ENCODE data around the gene SH3RF1.

The SH3RF1 gene

DNA sequence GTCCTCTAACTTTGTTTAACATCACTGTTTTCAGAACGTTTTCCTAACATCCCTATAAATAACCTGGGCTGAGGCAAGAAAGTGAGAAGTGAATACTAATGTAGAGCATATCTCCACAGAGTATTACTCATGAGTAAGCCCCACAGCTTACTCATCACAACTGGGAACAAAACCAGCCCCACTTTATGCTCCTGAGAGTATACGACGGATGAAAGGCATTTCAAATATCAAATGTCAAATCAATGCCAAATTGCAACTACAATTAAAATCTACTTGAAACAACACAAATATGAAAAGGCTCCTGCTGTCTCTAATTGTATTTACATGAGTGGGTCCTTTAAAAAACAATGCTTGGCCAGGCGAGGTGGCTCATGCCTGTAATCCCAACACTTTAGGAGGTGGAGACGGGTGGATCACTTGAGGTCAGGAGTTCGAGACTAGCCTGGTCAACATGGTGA, 41.2 kb downstream of the SH3RF1 start:
- H2BK5ac ChIP-seq (ENCODE audit: low read length) = no peak overlapping the region
- no peak overlapping the region for H4K8ac ChIP-seq (ENCODE audit: low read depth, low read length)
- no CpG with 5 or more reads among the region's 6 CpGs for WGBS, 2 donors (ENCODE audit: extremely low coverage in 2 of 2, insufficient read length in 2 of 2, insufficient replicate concordance in 1 of 2)
- no peaks in the 10 kb centered on the region for H3K79me1 ChIP-seq (ENCODE audit: low read depth, low read length)
- H3K14ac ChIP-seq (ENCODE audit: low read length) = no peak overlapping the region
- no peak overlapping the region for H2BK15ac ChIP-seq (ENCODE audit: low read length)
- no peak overlapping the region for H3K23ac ChIP-seq (ENCODE audit: low read depth, low read length, poor library complexity)
- H3K27me3 ChIP-seq (ENCODE audit: control insufficient read depth in 3 of 3, insufficient read depth in 3 of 3, low read depth in 1 of 3, low read length in 3 of 3) = no peaks in the 10 kb centered on the region
- DNase-seq (ENCODE audit: low spot score) = no peak
- no peak overlapping the region for H3K4me2 ChIP-seq (ENCODE audit: insufficient read depth, low read length, poor library complexity, severe bottlenecking)
- no peak overlapping the region for H2BK12ac ChIP-seq (ENCODE audit: low read length)
- peaks cover 0 to 24% of the 10 kb centered on the region in 2 donors for H3K36me3 ChIP-seq (replicated peaks in 1 of 2; ENCODE audit: control insufficient read depth in 2 of 2, insufficient read depth in 2 of 2, low read length in 2 of 2)
- H3K4me1 ChIP-seq (ENCODE audit: control insufficient read depth in 2 of 2, insufficient read depth in 1 of 2, low read depth in 1 of 2, low read length in 2 of 2) = peaks cover 0 to 9% of the 10 kb centered on the region in 2 donors
- H2AFZ ChIP-seq (ENCODE audit: low read length) = no peak overlapping the region
- no peak overlapping the region for H4K91ac ChIP-seq (ENCODE audit: low read depth, low read length, poor library complexity)
- no peak overlapping the region for H3K27ac ChIP-seq (replicated peaks; ENCODE audit: low read length)
- H2AK5ac ChIP-seq (ENCODE audit: low read depth, low read length) = no peak overlapping the region
- H2BK120ac ChIP-seq (ENCODE audit: low read depth, low read length) = no peak overlapping the region
- no peak overlapping the region for H3K4me3 ChIP-seq (ENCODE audit: low read length in 2 of 2)
- H3K9ac ChIP-seq (ENCODE audit: low read depth, low read length, poor library complexity) = no peak overlapping the region
- no peak overlapping the region for H3K4ac ChIP-seq (ENCODE audit: low read length)
- no peak overlapping the region for H3K18ac ChIP-seq (ENCODE audit: low read length)
- peaks cover 0 to 10% of the 10 kb centered on the region in 2 donors for H3K9me3 ChIP-seq (replicated peaks in 1 of 2; ENCODE audit: control insufficient read depth in 2 of 2, insufficient read depth in 1 of 2, low read depth in 1 of 2, low read length in 2 of 2)

GRCh38 chr4:169228076-169228475, 42.7 kb downstream of the SH3RF1 start:
- no peak overlapping the region for H4K91ac ChIP-seq (ENCODE audit: low read depth, low read length, poor library complexity)
- no peak overlapping the region for H2AK5ac ChIP-seq (ENCODE audit: low read depth, low read length)
- no peak overlapping the region for H3K14ac ChIP-seq (ENCODE audit: low read length)
- H4K8ac ChIP-seq (ENCODE audit: low read depth, low read length) = no peak overlapping the region
- no peak overlapping the region for H2BK5ac ChIP-seq (ENCODE audit: low read length)
- H2AFZ ChIP-seq (ENCODE audit: low read length) = no peak overlapping the region
- no peak overlapping the region for H2BK12ac ChIP-seq (ENCODE audit: low read length)
- H3K23ac ChIP-seq (ENCODE audit: low read depth, low read length, poor library complexity) = no peak overlapping the region
- H3K36me3 ChIP-seq (replicated peaks in 1 of 2; ENCODE audit: control insufficient read depth in 2 of 2, insufficient read depth in 2 of 2, low read length in 2 of 2) = peaks cover 0 to 24% of the 10 kb centered on the region in 2 donors
- H3K4ac ChIP-seq (ENCODE audit: low read length) = no peak overlapping the region
- H3K27ac ChIP-seq (replicated peaks; ENCODE audit: low read length) = no peak overlapping the region
- H3K27me3 ChIP-seq (ENCODE audit: control insufficient read depth in 3 of 3, insufficient read depth in 3 of 3, low read depth in 1 of 3, low read length in 3 of 3) = no peaks in the 10 kb centered on the region
- H3K4me2 ChIP-seq (ENCODE audit: insufficient read depth, low read length, poor library complexity, severe bottlenecking) = no peak overlapping the region
- H3K4me1 ChIP-seq (ENCODE audit: control insufficient read depth in 2 of 2, insufficient read depth in 1 of 2, low read depth in 1 of 2, low read length in 2 of 2) = peaks cover 0 to 10% of the 10 kb centered on the region in 2 donors
- H3K9ac ChIP-seq (ENCODE audit: low read depth, low read length, poor library complexity) = no peak overlapping the region
- no CpG with 5 or more reads among the region's 1 CpG for WGBS, 2 donors (ENCODE audit: extremely low coverage in 2 of 2, insufficient read length in 2 of 2, insufficient replicate concordance in 1 of 2)
- no peaks in the 10 kb centered on the region for H3K79me1 ChIP-seq (ENCODE audit: low read depth, low read length)
- no peak overlapping the region for H2BK120ac ChIP-seq (ENCODE audit: low read depth, low read length)
- no peak overlapping the region for H2BK15ac ChIP-seq (ENCODE audit: low read length)
- peaks cover 0 to 10% of the 10 kb centered on the region in 2 donors for H3K9me3 ChIP-seq (replicated peaks in 1 of 2; ENCODE audit: control insufficient read depth in 2 of 2, insufficient read depth in 1 of 2, low read depth in 1 of 2, low read length in 2 of 2)
- no peak overlapping the region for H3K18ac ChIP-seq (ENCODE audit: low read length)
- DNase-seq (ENCODE audit: low spot score) = no peak
- no peak overlapping the region for H3K4me3 ChIP-seq (ENCODE audit: low read length in 2 of 2)

GRCh38 chr4:169226565-169226964, 44.2 kb downstream of the SH3RF1 start:
- no peak overlapping the region for H3K4me2 ChIP-seq (ENCODE audit: insufficient read depth, low read length, poor library complexity, severe bottlenecking)
- no peak for DNase-seq (ENCODE audit: low spot score)
- H3K18ac ChIP-seq (ENCODE audit: low read length) = no peak overlapping the region
- H2BK12ac ChIP-seq (ENCODE audit: low read length) = no peak overlapping the region
- H3K23ac ChIP-seq (ENCODE audit: low read depth, low read length, poor library complexity) = no peak overlapping the region
- H3K36me3 ChIP-seq (replicated peaks in 1 of 2; ENCODE audit: control insufficient read depth in 2 of 2, insufficient read depth in 2 of 2, low read length in 2 of 2) = peaks cover 0 to 18% of the 10 kb centered on the region in 2 donors
- no peak overlapping the region for H3K14ac ChIP-seq (ENCODE audit: low read length)
- H3K27me3 ChIP-seq (ENCODE audit: control insufficient read depth in 3 of 3, insufficient read depth in 3 of 3, low read depth in 1 of 3, low read length in 3 of 3) = no peaks in the 10 kb centered on the region
- H3K4me3 ChIP-seq (ENCODE audit: low read length in 2 of 2) = no peak overlapping the region
- peaks cover 0 to 10% of the 10 kb centered on the region in 2 donors for H3K4me1 ChIP-seq (ENCODE audit: control insufficient read depth in 2 of 2, insufficient read depth in 1 of 2, low read depth in 1 of 2, low read length in 2 of 2)
- no peak overlapping the region for H3K27ac ChIP-seq (replicated peaks; ENCODE audit: low read length)
- no peak overlapping the region for H3K9ac ChIP-seq (ENCODE audit: low read depth, low read length, poor library complexity)
- peaks cover 0 to 13% of the 10 kb centered on the region in 2 donors for H3K9me3 ChIP-seq (replicated peaks in 1 of 2; ENCODE audit: control insufficient read depth in 2 of 2, insufficient read depth in 1 of 2, low read depth in 1 of 2, low read length in 2 of 2)
- no peak overlapping the region for H3K4ac ChIP-seq (ENCODE audit: low read length)
- no peak overlapping the region for H2BK5ac ChIP-seq (ENCODE audit: low read length)
- H4K91ac ChIP-seq (ENCODE audit: low read depth, low read length, poor library complexity) = no peak overlapping the region
- no peak overlapping the region for H2AK5ac ChIP-seq (ENCODE audit: low read depth, low read length)
- no peak overlapping the region for H2AFZ ChIP-seq (ENCODE audit: low read length)
- no peak overlapping the region for H2BK15ac ChIP-seq (ENCODE audit: low read length)
- H2BK120ac ChIP-seq (ENCODE audit: low read depth, low read length) = no peak overlapping the region
- no peaks in the 10 kb centered on the region for H3K79me1 ChIP-seq (ENCODE audit: low read depth, low read length)
- H4K8ac ChIP-seq (ENCODE audit: low read depth, low read length) = no peak overlapping the region

GRCh38 chr4:169225812-169226211, 44.9 kb downstream of the SH3RF1 start:
- H3K79me1 ChIP-seq (ENCODE audit: low read depth, low read length) = no peaks in the 10 kb centered on the region
- H3K4me2 ChIP-seq (ENCODE audit: insufficient read depth, low read length, poor library complexity, severe bottlenecking) = no peak overlapping the region
- no peak overlapping the region for H2BK5ac ChIP-seq (ENCODE audit: low read length)
- no peak overlapping the region for H2BK12ac ChIP-seq (ENCODE audit: low read length)
- H3K14ac ChIP-seq (ENCODE audit: low read length) = no peak overlapping the region
- peaks cover 0 to 10% of the 10 kb centered on the region in 2 donors for H3K4me1 ChIP-seq (ENCODE audit: control insufficient read depth in 2 of 2, insufficient read depth in 1 of 2, low read depth in 1 of 2, low read length in 2 of 2)
- H3K27ac ChIP-seq (replicated peaks; ENCODE audit: low read length) = no peak overlapping the region
- H4K91ac ChIP-seq (ENCODE audit: low read depth, low read length, poor library complexity) = no peak overlapping the region
- H3K27me3 ChIP-seq (ENCODE audit: control insufficient read depth in 3 of 3, insufficient read depth in 3 of 3, low read depth in 1 of 3, low read length in 3 of 3) = no peaks in the 10 kb centered on the region
- no peak overlapping the region for H2BK120ac ChIP-seq (ENCODE audit: low read depth, low read length)
- H2AFZ ChIP-seq (ENCODE audit: low read length) = no peak overlapping the region
- H4K8ac ChIP-seq (ENCODE audit: low read depth, low read length) = no peak overlapping the region
- H3K23ac ChIP-seq (ENCODE audit: low read depth, low read length, poor library complexity) = no peak overlapping the region
- no peak overlapping the region for H3K4ac ChIP-seq (ENCODE audit: low read length)
- WGBS, 2 donors (ENCODE audit: extremely low coverage in 2 of 2, insufficient read length in 2 of 2, insufficient replicate concordance in 1 of 2) = no CpG with 5 or more reads among the region's 2 CpGs
- no peak overlapping the region for H2AK5ac ChIP-seq (ENCODE audit: low read depth, low read length)
- DNase-seq (ENCODE audit: low spot score) = no peak
- H3K9ac ChIP-seq (ENCODE audit: low read depth, low read length, poor library complexity) = no peak overlapping the region
- H3K9me3 ChIP-seq (replicated peaks in 1 of 2; ENCODE audit: control insufficient read depth in 2 of 2, insufficient read depth in 1 of 2, low read depth in 1 of 2, low read length in 2 of 2) = peaks cover 0 to 13% of the 10 kb centered on the region in 2 donors
- H3K4me3 ChIP-seq (ENCODE audit: low read length in 2 of 2) = no peak overlapping the region
- H3K36me3 ChIP-seq (replicated peaks in 1 of 2; ENCODE audit: control insufficient read depth in 2 of 2, insufficient read depth in 2 of 2, low read length in 2 of 2) = peaks cover 0 to 20% of the 10 kb centered on the region in 2 donors
- no peak overlapping the region for H2BK15ac ChIP-seq (ENCODE audit: low read length)
- no peak overlapping the region for H3K18ac ChIP-seq (ENCODE audit: low read length)
